NCI-H446 treated with DMSO at 0.1 percent for 48 hours (cell line): ENCODE data around the gene ADAMTSL5.
A peak's percentile ranks its signal among the peaks of the same experiment; 100 is the strongest.
"Not testable (repeated sequence)": the region's sequence is repeated elsewhere in the genome, so short reads cannot be mapped to it uniquely, and the experiment has no call there.

Experiments used
- DNase-seq: peaks from one replicate; lab custom pipeline; 2025; lab: John Stamatoyannopoulos, UW

The ADAMTSL5 gene

GRCh38 chr19:1478934-1479707 is 33.7 kb downstream of the ADAMTSL5 start, which contains the start of gene C19orf25:
Gene C19orf25 (minus strand): TSS chr19:1479215. CDS start chr19:1478903, 312 bp downstream.
- DNase-seq, result peak; percentile 88

- DNase-seq, result not testable (repeated sequence)
Observed at GRCh38 chr19:1477056-1477455, 35.8 kb downstream of the ADAMTSL5 start.

- DNase-seq, result no peak
Observed at GRCh38 chr19:1475751-1476437, 36.9 kb downstream of the ADAMTSL5 start.

GRCh38 chr19:1474765-1475351 is 38.0 kb downstream of the ADAMTSL5 start:
- DNase-seq, result no peak

- no peak for DNase-seq
Observed at GRCh38 chr19:1474011-1474764, 38.6 kb downstream of the ADAMTSL5 start.

GRCh38 chr19:1473085-1473851 is 39.6 kb downstream of the ADAMTSL5 start:
- DNase-seq, result no peak

GRCh38 chr19:1472231-1473084 is 40.4 kb downstream of the ADAMTSL5 start:
- DNase-seq, result no peak

GRCh38 chr19:1471515-1472160 is 41.2 kb downstream of the ADAMTSL5 start:
- DNase-seq, result no peak

- no peak for DNase-seq
Observed at GRCh38 chr19:1471010-1471514, 41.8 kb downstream of the ADAMTSL5 start.

- DNase-seq, result no peak
Observed at GRCh38 chr19:1470305-1471009, 42.4 kb downstream of the ADAMTSL5 start.

GRCh38 chr19:1470055-1470304 is 42.8 kb downstream of the ADAMTSL5 start:
- no peak for DNase-seq

- no peak for DNase-seq
Observed at GRCh38 chr19:1469255-1470054, 43.4 kb downstream of the ADAMTSL5 start.

- DNase-seq, result no peak
Observed at GRCh38 chr19:1468821-1469254, 44.0 kb downstream of the ADAMTSL5 start.

GRCh38 chr19:1468274-1468820 is 44.5 kb downstream of the ADAMTSL5 start:
- DNase-seq, result no peak

- DNase-seq, result no peak
Observed at GRCh38 chr19:1467490-1468273, 45.1 kb downstream of the ADAMTSL5 start.

- no peak for DNase-seq
Observed at GRCh38 chr19:1467215-1467489, 45.7 kb downstream of the ADAMTSL5 start.

GRCh38 chr19:1466461-1467214 is 46.2 kb downstream of the ADAMTSL5 start:
- no peak for DNase-seq
